ENCODE measurements around the gene HCK. TPM values are rescaled to one million over a fixed set of nuclear protein-coding genes. Genes with fewer than 3 reads are reported as not detected.

Gene HCK
- total and polyA plus RNA-seq, 9 of the 15 experiments (the other 6 are each of a cell fraction or from before 2014, with no cell fraction given), result 0.09 to 0.51 (median 0.27) TPM; not detected in 6

DNA sequence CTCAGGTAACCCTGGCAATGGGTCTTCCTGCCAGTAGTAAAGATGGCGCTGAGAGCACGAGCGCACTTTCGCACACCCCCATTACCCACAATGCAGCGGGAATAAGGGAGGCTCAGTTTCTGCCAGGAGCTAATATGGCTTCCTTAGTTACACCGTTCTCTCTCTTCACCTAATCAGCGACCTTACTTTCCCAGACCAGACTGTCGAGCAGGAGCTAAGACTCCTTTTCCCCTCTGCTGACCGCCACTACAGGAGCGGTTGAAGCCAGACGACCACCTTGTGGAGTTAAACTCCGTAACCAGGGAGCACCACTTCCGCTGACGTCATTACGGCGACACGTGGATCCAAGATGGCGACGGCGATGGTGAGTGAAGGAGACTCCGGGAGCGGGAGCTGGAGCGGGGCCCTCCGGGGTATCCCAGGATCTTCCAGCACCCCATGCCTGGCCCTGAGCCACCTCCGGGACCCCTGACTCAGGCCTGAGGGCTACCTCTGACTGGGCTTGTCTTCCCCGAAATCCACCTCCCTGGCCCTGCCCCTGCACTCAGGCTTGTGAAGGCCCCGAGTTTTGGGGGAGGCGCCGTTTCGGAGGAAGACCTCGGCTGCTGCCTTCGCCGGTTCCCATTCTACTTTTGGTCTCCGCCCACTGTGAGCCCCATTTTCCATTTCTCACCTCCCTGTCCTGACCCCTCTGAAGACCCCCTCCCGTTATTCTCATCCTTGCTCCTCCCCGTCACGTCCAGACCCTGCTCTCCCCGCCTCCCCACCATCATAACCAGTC lies 57.5 kb downstream of the HCK start, which contains the start of gene TM9SF4 (continued):
- TF ChIP-seq, protein P1, sequence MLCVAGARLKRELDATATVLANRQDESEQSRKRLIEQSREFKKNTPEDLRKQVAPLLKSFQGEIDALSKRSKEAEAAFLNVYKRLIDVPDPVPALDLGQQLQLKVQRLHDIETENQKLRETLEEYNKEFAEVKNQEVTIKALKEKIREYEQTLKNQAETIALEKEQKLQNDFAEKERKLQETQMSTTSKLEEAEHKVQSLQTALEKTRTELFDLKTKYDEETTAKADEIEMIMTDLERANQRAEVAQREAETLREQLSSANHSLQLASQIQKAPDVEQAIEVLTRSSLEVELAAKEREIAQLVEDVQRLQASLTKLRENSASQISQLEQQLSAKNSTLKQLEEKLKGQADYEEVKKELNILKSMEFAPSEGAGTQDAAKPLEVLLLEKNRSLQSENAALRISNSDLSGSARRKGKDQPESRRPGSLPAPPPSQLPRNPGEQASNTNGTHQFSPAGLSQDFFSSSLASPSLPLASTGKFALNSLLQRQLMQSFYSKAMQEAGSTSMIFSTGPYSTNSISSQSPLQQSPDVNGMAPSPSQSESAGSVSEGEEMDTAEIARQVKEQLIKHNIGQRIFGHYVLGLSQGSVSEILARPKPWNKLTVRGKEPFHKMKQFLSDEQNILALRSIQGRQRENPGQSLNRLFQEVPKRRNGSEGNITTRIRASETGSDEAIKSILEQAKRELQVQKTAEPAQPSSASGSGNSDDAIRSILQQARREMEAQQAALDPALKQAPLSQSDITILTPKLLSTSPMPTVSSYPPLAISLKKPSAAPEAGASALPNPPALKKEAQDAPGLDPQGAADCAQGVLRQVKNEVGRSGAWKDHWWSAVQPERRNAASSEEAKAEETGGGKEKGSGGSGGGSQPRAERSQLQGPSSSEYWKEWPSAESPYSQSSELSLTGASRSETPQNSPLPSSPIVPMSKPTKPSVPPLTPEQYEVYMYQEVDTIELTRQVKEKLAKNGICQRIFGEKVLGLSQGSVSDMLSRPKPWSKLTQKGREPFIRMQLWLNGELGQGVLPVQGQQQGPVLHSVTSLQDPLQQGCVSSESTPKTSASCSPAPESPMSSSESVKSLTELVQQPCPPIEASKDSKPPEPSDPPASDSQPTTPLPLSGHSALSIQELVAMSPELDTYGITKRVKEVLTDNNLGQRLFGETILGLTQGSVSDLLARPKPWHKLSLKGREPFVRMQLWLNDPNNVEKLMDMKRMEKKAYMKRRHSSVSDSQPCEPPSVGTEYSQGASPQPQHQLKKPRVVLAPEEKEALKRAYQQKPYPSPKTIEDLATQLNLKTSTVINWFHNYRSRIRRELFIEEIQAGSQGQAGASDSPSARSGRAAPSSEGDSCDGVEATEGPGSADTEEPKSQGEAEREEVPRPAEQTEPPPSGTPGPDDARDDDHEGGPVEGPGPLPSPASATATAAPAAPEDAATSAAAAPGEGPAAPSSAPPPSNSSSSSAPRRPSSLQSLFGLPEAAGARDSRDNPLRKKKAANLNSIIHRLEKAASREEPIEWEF (CRISPR knock-in tag; IDR thresholded peaks at IDR 0.05), result peak; percentile 69; the same call in 1 of the 2 replicates
- TF ChIP-seq, protein P2, sequence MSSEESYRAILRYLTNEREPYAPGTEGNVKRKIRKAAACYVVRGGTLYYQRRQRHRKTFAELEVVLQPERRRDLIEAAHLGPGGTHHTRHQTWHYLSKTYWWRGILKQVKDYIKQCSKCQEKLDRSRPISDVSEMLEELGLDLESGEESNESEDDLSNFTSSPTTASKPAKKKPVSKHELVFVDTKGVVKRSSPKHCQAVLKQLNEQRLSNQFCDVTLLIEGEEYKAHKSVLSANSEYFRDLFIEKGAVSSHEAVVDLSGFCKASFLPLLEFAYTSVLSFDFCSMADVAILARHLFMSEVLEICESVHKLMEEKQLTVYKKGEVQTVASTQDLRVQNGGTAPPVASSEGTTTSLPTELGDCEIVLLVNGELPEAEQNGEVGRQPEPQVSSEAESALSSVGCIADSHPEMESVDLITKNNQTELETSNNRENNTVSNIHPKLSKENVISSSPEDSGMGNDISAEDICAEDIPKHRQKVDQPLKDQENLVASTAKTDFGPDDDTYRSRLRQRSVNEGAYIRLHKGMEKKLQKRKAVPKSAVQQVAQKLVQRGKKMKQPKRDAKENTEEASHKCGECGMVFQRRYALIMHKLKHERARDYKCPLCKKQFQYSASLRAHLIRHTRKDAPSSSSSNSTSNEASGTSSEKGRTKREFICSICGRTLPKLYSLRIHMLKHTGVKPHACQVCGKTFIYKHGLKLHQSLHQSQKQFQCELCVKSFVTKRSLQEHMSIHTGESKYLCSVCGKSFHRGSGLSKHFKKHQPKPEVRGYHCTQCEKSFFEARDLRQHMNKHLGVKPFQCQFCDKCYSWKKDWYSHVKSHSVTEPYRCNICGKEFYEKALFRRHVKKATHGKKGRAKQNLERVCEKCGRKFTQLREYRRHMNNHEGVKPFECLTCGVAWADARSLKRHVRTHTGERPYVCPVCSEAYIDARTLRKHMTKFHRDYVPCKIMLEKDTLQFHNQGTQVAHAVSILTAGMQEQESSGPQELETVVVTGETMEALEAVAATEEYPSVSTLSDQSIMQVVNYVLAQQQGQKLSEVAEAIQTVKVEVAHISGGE (CRISPR knock-in tag; IDR thresholded peaks at IDR 0.05), result peak in 2 of 3 experiments; percentile 28 to 88; a peak in 2 of 6 replicates
- TF ChIP-seq YY1 (IDR thresholded peaks at IDR 0.05; ENCODE audit: borderline replicate concordance in 1 of 3, control insufficient read depth in 1 of 3, extremely low read depth in 1 of 3, insufficient read depth in 3 of 3, insufficient read length in 1 of 3, insufficient replicate concordance in 2 of 3, low read depth in 1 of 3, low read length in 2 of 3) (peak; percentile 97 to 99 (median 98)), ZNF212 (CRISPR knock-in tag; IDR thresholded peaks at IDR 0.05) (no peak), EP300 (IDR thresholded peaks at IDR 0.05; ENCODE audit: low read length) (no peak; the same call in none of the 2 replicates), DMBX1 (CRISPR knock-in tag; IDR thresholded peaks at IDR 0.05; ENCODE audit: borderline replicate concordance) (peak; percentile 75; the same call in 1 of the 2 replicates), ZNF717 (CRISPR knock-in tag; IDR thresholded peaks at IDR 0.05) (no peak), ELF4 (CRISPR knock-in tag; IDR thresholded peaks at IDR 0.05) (peak; percentile 97), ZNF76 (CRISPR knock-in tag; IDR thresholded peaks at IDR 0.05; ENCODE audit: borderline replicate concordance) (peak; percentile 54; the same call in 1 of the 2 replicates), ZNF384 (IDR thresholded peaks at IDR 0.05; ENCODE audit: low read depth, low read length) (0 out of 2 replicates have a peak, but pooled peaks have one; percentile 22), CBX3 (IDR thresholded peaks at IDR 0.05; ENCODE audit: borderline replicate concordance in 1 of 2, low read length in 2 of 2) (peak in 1 of 2 experiments; percentile 94; a peak in 2 of 3 replicates), MTA3 (IDR thresholded peaks at IDR 0.05; ENCODE audit: borderline replicate concordance) (peak; percentile 88), NFE2 (IDR thresholded peaks at IDR 0.05; ENCODE audit: low read depth) (peak; percentile 45; the same call in 1 of the 2 replicates), CBX5 (IDR thresholded peaks at IDR 0.05; ENCODE audit: borderline replicate concordance, low read depth) (peak; percentile 45; the same call in 1 of the 2 replicates)
- TF ChIP-seq, protein P3, sequence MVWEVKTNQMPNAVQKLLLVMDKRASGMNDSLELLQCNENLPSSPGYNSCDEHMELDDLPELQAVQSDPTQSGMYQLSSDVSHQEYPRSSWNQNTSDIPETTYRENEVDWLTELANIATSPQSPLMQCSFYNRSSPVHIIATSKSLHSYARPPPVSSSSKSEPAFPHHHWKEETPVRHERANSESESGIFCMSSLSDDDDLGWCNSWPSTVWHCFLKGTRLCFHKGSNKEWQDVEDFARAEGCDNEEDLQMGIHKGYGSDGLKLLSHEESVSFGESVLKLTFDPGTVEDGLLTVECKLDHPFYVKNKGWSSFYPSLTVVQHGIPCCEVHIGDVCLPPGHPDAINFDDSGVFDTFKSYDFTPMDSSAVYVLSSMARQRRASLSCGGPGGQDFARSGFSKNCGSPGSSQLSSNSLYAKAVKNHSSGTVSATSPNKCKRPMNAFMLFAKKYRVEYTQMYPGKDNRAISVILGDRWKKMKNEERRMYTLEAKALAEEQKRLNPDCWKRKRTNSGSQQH (CRISPR knock-in tag; IDR thresholded peaks at IDR 0.05), result no peak; the same call in 1 of the 2 replicates

Measured in K562 (cell line).